Neural cell (in vitro differentiated cells): ENCODE measurements around the gene PRAMEF10.
"Not testable (repeated sequence)": the region's sequence is repeated elsewhere in the genome, so short reads cannot be mapped to it uniquely, and the experiment has no call there.

Source experiments
- EP300 ChIP-seq: fragments of 450-650 bp; conservative IDR thresholded peaks from 2 replicates; pipeline ENCODE4 v1.6.1; 2014; ENCODE audit warnings: antibody characterized with exemption, mild to moderate bottlenecking, moderate library complexity; ENCODE audit not compliant: poor library complexity, severe bottlenecking
- EZH2 ChIP-seq: fragments of 200-600, 300-800 bp; shearing (Covaris generic), sonication (generic); IDR thresholded peaks from 2 replicates; pipeline ENCODE4 v1.6.1; 2014; ENCODE audit warnings: antibody characterized with exemption, low read length, borderline replicate concordance, mild to moderate bottlenecking; ENCODE audit not compliant: insufficient read depth, poor library complexity, severe bottlenecking
- POLR2AphosphoS5 ChIP-seq: IDR thresholded peaks from 2 replicates; pipeline ENCODE4 v1.6.1; 2012
- RAD21 ChIP-seq: fragments of 450-650 bp; conservative IDR thresholded peaks from 2 replicates; pipeline ENCODE4 v1.6.1; 2014; ENCODE audit warnings: antibody characterized with exemption, mild to moderate bottlenecking, moderate library complexity
- SMC3 ChIP-seq: fragments of 450-650 bp; conservative IDR thresholded peaks from 2 replicates; pipeline ENCODE4 v1.6.1; 2014; ENCODE audit warnings: antibody characterized with exemption, mild to moderate bottlenecking, moderate library complexity; ENCODE audit not compliant: poor library complexity
- TAF1 ChIP-seq: IDR thresholded peaks from 2 replicates; pipeline ENCODE4 v1.6.1; 2012; ENCODE audit warnings: low read depth
- TF ChIP-seq, protein P1 (sequence below): fragments of 450-650 bp; IDR thresholded peaks from 2 replicates; pipeline ENCODE4 v1.5.1; 2014; ENCODE audit warnings: antibody characterized with exemption, mild to moderate bottlenecking, moderate library complexity; ENCODE audit not compliant: poor library complexity, severe bottlenecking
- TF ChIP-seq, protein P2 (sequence below): IDR thresholded peaks from 2 replicates; pipeline ENCODE4 v1.6.1; 2012; ENCODE audit warnings: borderline replicate concordance

DNA sequence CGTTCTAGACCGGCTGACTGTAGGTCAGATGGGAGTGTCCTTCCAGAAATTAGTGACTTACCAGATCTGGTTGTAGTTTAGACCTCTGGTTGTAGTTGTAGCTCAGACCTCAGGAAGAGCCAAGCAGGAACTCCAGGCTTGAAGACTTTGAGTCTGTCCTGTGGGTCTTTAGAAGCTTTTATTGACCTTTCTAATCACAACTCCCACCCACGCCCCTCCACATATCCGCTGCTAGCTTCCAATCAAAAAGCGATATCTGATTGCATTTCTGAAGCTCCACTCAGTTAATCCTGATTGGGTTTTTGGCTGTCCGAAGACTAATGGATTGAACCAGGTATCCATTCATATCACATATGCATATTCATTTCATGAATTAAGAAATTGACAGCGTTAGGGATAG, 49.5 kb downstream of the PRAMEF10 start, which contains the start of gene HNRNPCL1:
- TF ChIP-seq, protein P1, sequence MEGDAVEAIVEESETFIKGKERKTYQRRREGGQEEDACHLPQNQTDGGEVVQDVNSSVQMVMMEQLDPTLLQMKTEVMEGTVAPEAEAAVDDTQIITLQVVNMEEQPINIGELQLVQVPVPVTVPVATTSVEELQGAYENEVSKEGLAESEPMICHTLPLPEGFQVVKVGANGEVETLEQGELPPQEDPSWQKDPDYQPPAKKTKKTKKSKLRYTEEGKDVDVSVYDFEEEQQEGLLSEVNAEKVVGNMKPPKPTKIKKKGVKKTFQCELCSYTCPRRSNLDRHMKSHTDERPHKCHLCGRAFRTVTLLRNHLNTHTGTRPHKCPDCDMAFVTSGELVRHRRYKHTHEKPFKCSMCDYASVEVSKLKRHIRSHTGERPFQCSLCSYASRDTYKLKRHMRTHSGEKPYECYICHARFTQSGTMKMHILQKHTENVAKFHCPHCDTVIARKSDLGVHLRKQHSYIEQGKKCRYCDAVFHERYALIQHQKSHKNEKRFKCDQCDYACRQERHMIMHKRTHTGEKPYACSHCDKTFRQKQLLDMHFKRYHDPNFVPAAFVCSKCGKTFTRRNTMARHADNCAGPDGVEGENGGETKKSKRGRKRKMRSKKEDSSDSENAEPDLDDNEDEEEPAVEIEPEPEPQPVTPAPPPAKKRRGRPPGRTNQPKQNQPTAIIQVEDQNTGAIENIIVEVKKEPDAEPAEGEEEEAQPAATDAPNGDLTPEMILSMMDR: not testable (repeated sequence)
- TF ChIP-seq EZH2, TAF1, POLR2AphosphoS5, EP300, RAD21, SMC3: not testable (repeated sequence)
- TF ChIP-seq, protein P2, sequence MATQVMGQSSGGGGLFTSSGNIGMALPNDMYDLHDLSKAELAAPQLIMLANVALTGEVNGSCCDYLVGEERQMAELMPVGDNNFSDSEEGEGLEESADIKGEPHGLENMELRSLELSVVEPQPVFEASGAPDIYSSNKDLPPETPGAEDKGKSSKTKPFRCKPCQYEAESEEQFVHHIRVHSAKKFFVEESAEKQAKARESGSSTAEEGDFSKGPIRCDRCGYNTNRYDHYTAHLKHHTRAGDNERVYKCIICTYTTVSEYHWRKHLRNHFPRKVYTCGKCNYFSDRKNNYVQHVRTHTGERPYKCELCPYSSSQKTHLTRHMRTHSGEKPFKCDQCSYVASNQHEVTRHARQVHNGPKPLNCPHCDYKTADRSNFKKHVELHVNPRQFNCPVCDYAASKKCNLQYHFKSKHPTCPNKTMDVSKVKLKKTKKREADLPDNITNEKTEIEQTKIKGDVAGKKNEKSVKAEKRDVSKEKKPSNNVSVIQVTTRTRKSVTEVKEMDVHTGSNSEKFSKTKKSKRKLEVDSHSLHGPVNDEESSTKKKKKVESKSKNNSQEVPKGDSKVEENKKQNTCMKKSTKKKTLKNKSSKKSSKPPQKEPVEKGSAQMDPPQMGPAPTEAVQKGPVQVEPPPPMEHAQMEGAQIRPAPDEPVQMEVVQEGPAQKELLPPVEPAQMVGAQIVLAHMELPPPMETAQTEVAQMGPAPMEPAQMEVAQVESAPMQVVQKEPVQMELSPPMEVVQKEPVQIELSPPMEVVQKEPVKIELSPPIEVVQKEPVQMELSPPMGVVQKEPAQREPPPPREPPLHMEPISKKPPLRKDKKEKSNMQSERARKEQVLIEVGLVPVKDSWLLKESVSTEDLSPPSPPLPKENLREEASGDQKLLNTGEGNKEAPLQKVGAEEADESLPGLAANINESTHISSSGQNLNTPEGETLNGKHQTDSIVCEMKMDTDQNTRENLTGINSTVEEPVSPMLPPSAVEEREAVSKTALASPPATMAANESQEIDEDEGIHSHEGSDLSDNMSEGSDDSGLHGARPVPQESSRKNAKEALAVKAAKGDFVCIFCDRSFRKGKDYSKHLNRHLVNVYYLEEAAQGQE: not testable (repeated sequence)
